Activated CD8-positive, alpha-beta T cell treated with anti-CD3 and anti-CD28 coated beads for 36 hours (primary cell): Measurements from ENCODE around the gene EIF2S2. TPM values are rescaled to one million over a fixed set of nuclear protein-coding genes. Genes with fewer than 3 reads are reported as not detected.

Experiments
- ATAC-seq: fragments of 200-7000 bp; cut with Tn5 transposase; one replicate; pipeline ENCODE4 v1.10.0; 2021; ENCODE audit warnings: mild to moderate bottlenecking, moderate library complexity
- CTCF ChIA-PET: fragments of 350-600 bp; sonication (Branson Sonifier 250); formaldehyde crosslinking; loops from one replicate; lab custom pipeline; 2021; ENCODE audit warnings: antibody characterized with exemption; lab: Charles Lee
- POLR2A ChIA-PET: fragments of 350-600 bp; sonication (Branson Sonifier 250); formaldehyde crosslinking; loops from one replicate; lab custom pipeline; 2021; ENCODE audit warnings: antibody characterized with exemption; lab: Charles Lee
- DNase-seq: peaks from one replicate; pipeline ENCODE4 v3.0.0-alpha.2; 2020
- H3K27ac Mint-ChIP-seq: one replicate; pipeline ENCODE4 v1.8.0; 2021; ENCODE audit warnings: mild to moderate bottlenecking, mixed read lengths
- H3K27me3 Mint-ChIP-seq: one replicate; pipeline ENCODE4 v1.8.0; 2021; ENCODE audit warnings: mixed read lengths
- H3K36me3 Mint-ChIP-seq: one replicate; pipeline ENCODE4 v1.8.0; 2021; ENCODE audit warnings: low read depth, mixed read lengths
- H3K4me1 Mint-ChIP-seq: one replicate; pipeline ENCODE4 v1.8.0; 2021; ENCODE audit warnings: low read depth, mixed read lengths
- H3K4me3 Mint-ChIP-seq: one replicate; pipeline ENCODE4 v1.8.0; 2021; ENCODE audit warnings: mild to moderate bottlenecking, moderate library complexity, mixed read lengths
- H3K9me3 Mint-ChIP-seq: one replicate; pipeline ENCODE4 v1.8.0; 2021; ENCODE audit warnings: mixed read lengths
- CTCF ChIP-seq: fragments of 200-600 bp; IDR thresholded peaks from one replicate; pipeline ENCODE4 v1.8.0; 2022; ENCODE audit warnings: antibody characterized with exemption, mild to moderate bottlenecking
- intact Hi-C: fragments of 100-400 bp; cut with micrococcal nuclease; formaldehyde crosslinking; loops from one replicate; pipeline ENCODE4 v1.10.0; 2022
- total RNA-seq, 2 experiments: library from RNA; stranded (reverse); gene quantifications; one replicate each; pipeline ENCODE4 v1.2.3, GENCODE V29; 2021

The EIF2S2 gene
- total RNA-seq, 2 experiments from 2014 or later: 161 to 164 TPM

- no peaks in the 10 kb centered on the region for H3K27me3 Mint-ChIP-seq
- CTCF ChIA-PET: interaction anchor here (1.0 to 2.2 kb wide), 3 partner anchors 7 to 41 kb away, joined by 3 to 7 read pairs (median 4); no protein-coding TSS in a partner anchor
Measured at GRCh38 chr20:34062570-34063482, 49.2 kb downstream of the EIF2S2 start.

GRCh38 chr20:34061695-34062094 lies 50.3 kb downstream of the EIF2S2 start:
- ATAC-seq (no peak), DNase-seq (no peak)
- Mint-ChIP-seq H3K27me3 (no peaks in the 10 kb centered on the region), H3K4me3 (no peak overlapping the region), H3K36me3 (peaks cover 2% of the 10 kb centered on the region), H3K27ac (no peak overlapping the region), H3K4me1 (peaks cover 58% of the 10 kb centered on the region), H3K9me3 (no peaks in the 10 kb centered on the region)
- TF ChIP-seq CTCF: no peak
- intact Hi-C loops: loop anchor here (10.0 kb wide), 1 partner anchor 207 kb away; no protein-coding TSS in a partner anchor
- POLR2A ChIA-PET: interaction anchor here (0.7 kb wide), 1 partner anchor 516 kb away, joined by 3 read pairs; no protein-coding TSS in a partner anchor
- CTCF ChIA-PET: interaction anchor here (2.2 kb wide), 1 partner anchor 8 kb away, joined by 7 read pairs; no protein-coding TSS in a partner anchor

More at GRCh38 chr20:34062570-34063482, 49.2 kb downstream of the EIF2S2 start:
- no peak overlapping the region for H3K4me3 Mint-ChIP-seq
- peaks cover 2% of the 10 kb centered on the region for H3K36me3 Mint-ChIP-seq
- H3K9me3 Mint-ChIP-seq: no peaks in the 10 kb centered on the region
- peak; percentile 38 for ATAC-seq
- no peak for TF ChIP-seq CTCF
- DNase-seq: peak; percentile 37
- intact Hi-C loops: loop anchor here (10.0 kb wide), 1 partner anchor 208 kb away; no protein-coding TSS in a partner anchor
- H3K27ac Mint-ChIP-seq: peak overlapping the region; percentile 42
- POLR2A ChIA-PET: interaction anchor here (0.6 to 1.1 kb wide), 2 partner anchors 8 to 307 kb away, joined by 3 to 4 read pairs; no protein-coding TSS in a partner anchor
- peaks cover 56% of the 10 kb centered on the region for H3K4me1 Mint-ChIP-seq

- peaks cover 65% of the 10 kb centered on the region for H3K4me1 Mint-ChIP-seq
Measured at GRCh38 chr20:34060970-34061369, 51.1 kb downstream of the EIF2S2 start.

GRCh38 chr20:34058831-34059230 lies 53.2 kb downstream of the EIF2S2 start:
- Mint-ChIP-seq H3K27ac (no peak overlapping the region), H3K4me3 (no peak overlapping the region), H3K27me3 (no peaks in the 10 kb centered on the region), H3K36me3 (no peaks in the 10 kb centered on the region), H3K9me3 (no peaks in the 10 kb centered on the region), H3K4me1 (peaks cover 71% of the 10 kb centered on the region)
- DNase-seq (peak; percentile 25), ATAC-seq (peak; percentile 81)
- intact Hi-C loops: no loop called here
- no peak for TF ChIP-seq CTCF
- ChIA-PET POLR2A (no interaction called here), CTCF (interaction anchor here (3.9 kb wide), 1 partner anchor 11 kb away, joined by 17 read pairs; no protein-coding TSS in a partner anchor)

More at GRCh38 chr20:34060970-34061369, 51.1 kb downstream of the EIF2S2 start:
- TF ChIP-seq CTCF: no peak
- peaks cover 2% of the 10 kb centered on the region for H3K36me3 Mint-ChIP-seq
- H3K9me3 Mint-ChIP-seq: no peaks in the 10 kb centered on the region
- intact Hi-C loops: loop anchor here (10.0 kb wide), 1 partner anchor 206 kb away; no protein-coding TSS in a partner anchor
- H3K27me3 Mint-ChIP-seq: no peaks in the 10 kb centered on the region
- H3K27ac Mint-ChIP-seq: peak overlapping the region; percentile 47
- ATAC-seq (no peak), DNase-seq (no peak)
- no peak overlapping the region for H3K4me3 Mint-ChIP-seq
- ChIA-PET POLR2A (interaction anchor here (0.7 kb wide), 1 partner anchor 517 kb away, joined by 3 read pairs; no protein-coding TSS in a partner anchor), CTCF (interaction anchor here (0.8 to 2.2 kb wide), 3 partner anchors 9 to 128 kb away, joined by 3 to 7 read pairs (median 3); no protein-coding TSS in a partner anchor)
